PC-3 (cell line): Measurements from ENCODE around the gene PMF1. TPM values are rescaled to one million over a fixed set of nuclear protein-coding genes. Genes with fewer than 3 reads are reported as not detected.

ENCODE experiments used
- ATAC-seq: fragments of 200-7000 bp; cut with Tn5 transposase; 2 replicates; pipeline ENCODE4 v1.9.1; 2020; ENCODE audit warnings: mild to moderate bottlenecking, moderate library complexity
- BruUV-seq: library from RNA; stranded (reverse); fragments of 400-500 nt; replicated peaks from 2 replicates; lab custom pipeline; 2021; lab: Mats Ljungman, UMichigan
- CTCF ChIA-PET: fragments of 300-600 bp; sonication (Branson Sonifier 250); formaldehyde crosslinking; loops from one replicate; lab custom pipeline; 2022; ENCODE audit warnings: antibody characterized with exemption; lab: Charles Lee
- POLR2A ChIA-PET: fragments of 300-600 bp; sonication (Branson Sonifier 250); formaldehyde crosslinking; loops from one replicate; lab custom pipeline; 2022; ENCODE audit warnings: antibody characterized with exemption; ENCODE audit not compliant: unreplicated experiment; lab: Charles Lee
- DNase-seq: peaks from one replicate; pipeline ENCODE4 v3.0.0-alpha.2; 2015
- H2AFZ ChIP-seq: fragments of 300-600 bp; sonication (generic); 2 replicates; pipeline ENCODE4 v1.6.0; 2016; ENCODE audit warnings: antibody characterized with exemption, low read length
- H3F3A ChIP-seq: fragments of 300-600 bp; sonication (generic); one replicate; pipeline ENCODE4 v1.6.0; 2017; ENCODE audit warnings: antibody characterized with exemption, low read length, control low read depth, mild to moderate bottlenecking; ENCODE audit not compliant: unreplicated experiment
- H3K27ac ChIP-seq: fragments of 300-600 bp; sonication (generic); 2 replicates; pipeline ENCODE4 v1.5.1; 2016; ENCODE audit warnings: mild to moderate bottlenecking, low read length
- H3K27me3 ChIP-seq: fragments of 300-600 bp; sonication (generic); 2 replicates; pipeline ENCODE4 v1.6.1; 2016; ENCODE audit warnings: low read length, mixed read lengths
- H3K36me3 ChIP-seq: fragments of 300-600 bp; sonication (generic); 2 replicates; pipeline ENCODE4 v1.6.1; 2016; ENCODE audit warnings: low read depth, mixed run types, low read length, mixed read lengths
- H3K4me1 ChIP-seq: fragments of 300-600 bp; sonication (generic); 2 replicates; pipeline ENCODE4 v1.5.1; 2016; ENCODE audit warnings: low read length; ENCODE audit not compliant: insufficient read depth
- H3K4me2 ChIP-seq: fragments of 300-600 bp; sonication (generic); 2 replicates; pipeline ENCODE4 v1.6.0; 2016; ENCODE audit warnings: low read length
- H3K4me3 ChIP-seq: fragments of 300-600 bp; sonication (generic); 2 replicates; pipeline ENCODE4 v1.5.1; 2016; ENCODE audit warnings: mild to moderate bottlenecking, low read length, mixed read lengths
- H3K79me2 ChIP-seq: fragments of 300-600 bp; sonication (generic); 2 replicates; pipeline ENCODE4 v1.6.1; 2017; ENCODE audit warnings: low read length, mixed read lengths
- H3K9ac ChIP-seq: fragments of 300-600 bp; sonication (generic); 2 replicates; pipeline ENCODE4 v1.6.0; 2016; ENCODE audit warnings: mild to moderate bottlenecking, low read length
- H3K9me2 ChIP-seq: fragments of 300-600 bp; sonication (generic); replicated peaks from 2 replicates; pipeline ENCODE4 v1.6.1; 2016; ENCODE audit warnings: mixed run types, low read length, mixed read lengths
- H3K9me3 ChIP-seq: fragments of 300-600 bp; sonication (generic); 2 replicates; pipeline ENCODE4 v1.6.1; 2016; ENCODE audit warnings: low read length, mixed read lengths
- H4K20me1 ChIP-seq: fragments of 300-600 bp; sonication (generic); 2 replicates; pipeline ENCODE4 v1.6.1; 2016; ENCODE audit warnings: low read length, mixed read lengths
- CTCF ChIP-seq: fragments of 300-600 bp; sonication (generic); conservative IDR thresholded peaks from 2 replicates; pipeline ENCODE4 v1.5.1; 2017; ENCODE audit warnings: antibody characterized with exemption, low read depth, mild to moderate bottlenecking, low read length
- EZH2 ChIP-seq: fragments of 300-600 bp; sonication (generic); IDR thresholded peaks from one replicate; pipeline ENCODE4 v1.6.1; 2017; ENCODE audit warnings: antibody characterized with exemption, mild to moderate bottlenecking, low read length; ENCODE audit not compliant: unreplicated experiment
- EZH2phosphoT487 ChIP-seq: fragments of 300-600 bp; sonication (generic); IDR thresholded peaks from 2 replicates; pipeline ENCODE4 v1.6.1; 2018; ENCODE audit warnings: mild to moderate bottlenecking, antibody characterized with exemption, low read length, borderline replicate concordance
- intact Hi-C: fragments of 100-400 bp; cut with micrococcal nuclease; formaldehyde crosslinking; loops from 2 replicates; pipeline ENCODE4 v1.9.0; 2023
- total RNA-seq: library from RNA; depleted of rRNA; stranded (reverse); fragments of >200 nt; gene quantifications from 2 replicates; pipeline ENCODE4 v1.2.3, GENCODE V29; 2014

PMF1 gene
- total RNA-seq, 1 experiment from 2014 or later, result 131 TPM

GRCh38 chr1:156225677-156226014 lies 12.8 kb downstream of the PMF1 start:
- Histone ChIP-seq H3K9me3 (no peaks in the 10 kb centered on the region), H3K27ac (no peak overlapping the region), H3K9ac (no peak overlapping the region), H3K36me3 (peaks cover 8% of the 10 kb centered on the region), H3K79me2 (no peaks in the 10 kb centered on the region; the same call in 1 of the 2 replicates), H3K9me2 (no peaks in the 10 kb centered on the region), H4K20me1 (no peaks in the 10 kb centered on the region), H3F3A (no peaks in the 10 kb centered on the region), H3K4me1 (peaks cover 12% of the 10 kb centered on the region), H3K4me3 (no peak overlapping the region), H2AFZ (no peak overlapping the region), H3K27me3 (no peaks in the 10 kb centered on the region), H3K4me2 (no peak overlapping the region)
- no peak for ATAC-seq
- DNase-seq, result no peak
- POLR2A ChIA-PET, result no interaction called here
- intact Hi-C loops, result loop anchor here (1.0 kb wide), 2 partner anchors 79 to 135 kb away; no protein-coding TSS in a partner anchor
- TF ChIP-seq EZH2 (no peak), CTCF (no peak; the same call in 1 of the 2 replicates), EZH2phosphoT487 (no peak)
- CTCF ChIA-PET, result interaction anchor here (0.6 to 1.4 kb wide), 13 partner anchors 8 to 220 kb away, joined by 3 to 74 read pairs (median 8); partner anchors contain the start of genes PMF1 and SLC25A44
- no TSS peak for BruUV-seq

GRCh38 chr1:156226116-156226538 lies 13.3 kb downstream of the PMF1 start:
- intact Hi-C loops, result no loop called here
- Histone ChIP-seq H3K27ac (no peak overlapping the region), H3K9me3 (no peaks in the 10 kb centered on the region), H3K4me3 (no peak overlapping the region), H4K20me1 (no peaks in the 10 kb centered on the region), H3K4me2 (no peak overlapping the region), H3K9ac (no peak overlapping the region), H3F3A (no peaks in the 10 kb centered on the region), H3K36me3 (peaks cover 8% of the 10 kb centered on the region), H3K27me3 (no peaks in the 10 kb centered on the region), H3K79me2 (no peaks in the 10 kb centered on the region; the same call in 1 of the 2 replicates), H3K4me1 (peaks cover 12% of the 10 kb centered on the region), H2AFZ (no peak overlapping the region), H3K9me2 (no peaks in the 10 kb centered on the region)
- no peak for DNase-seq
- POLR2A ChIA-PET, result interaction anchor here (0.7 kb wide), 1 partner anchor 1807 kb away, joined by 8 read pairs; no protein-coding TSS in a partner anchor
- CTCF ChIA-PET, result interaction anchor here (0.7 kb wide), 1 partner anchor 9 kb away, joined by 3 read pairs; no protein-coding TSS in a partner anchor
- ATAC-seq, result no peak
- no TSS peak for BruUV-seq
- TF ChIP-seq EZH2phosphoT487 (no peak), EZH2 (no peak), CTCF (no peak)

- ATAC-seq, result no peak
- H3K4me2 ChIP-seq, result no peak overlapping the region
- H3K27me3 ChIP-seq, result no peaks in the 10 kb centered on the region
- intact Hi-C loops, result no loop called here
- no peaks in the 10 kb centered on the region for H4K20me1 ChIP-seq
- no peaks in the 10 kb centered on the region for H3F3A ChIP-seq
- H3K36me3 ChIP-seq, result peaks cover 8% of the 10 kb centered on the region
- no peak overlapping the region for H3K4me3 ChIP-seq
- no peaks in the 10 kb centered on the region for H3K9me3 ChIP-seq
- no peaks in the 10 kb centered on the region for H3K79me2 ChIP-seq
- H3K9ac ChIP-seq, result no peak overlapping the region
- no peak for DNase-seq
- ChIA-PET CTCF (no interaction called here), POLR2A (no interaction called here)
- H2AFZ ChIP-seq, result no peak overlapping the region
- peaks cover 12% of the 10 kb centered on the region for H3K4me1 ChIP-seq
- H3K27ac ChIP-seq, result no peak overlapping the region
- BruUV-seq, result no TSS peak
- no peaks in the 10 kb centered on the region for H3K9me2 ChIP-seq
- TF ChIP-seq EZH2, result no peak
- TF ChIP-seq CTCF, result no peak
These were observed 14.0 kb downstream of the PMF1 start for GRCh38 chr1:156226782-156227181.
